GM21367 (cell line): ENCODE results near the gene CACNB4.
"Not testable (repeated sequence)": the region's sequence is repeated elsewhere in the genome, so short reads cannot be mapped to it uniquely, and the experiment has no call there.

Experiments used
- ATAC-seq: cut with Tn5 transposase; IDR thresholded peaks from one replicate; pipeline ENCODE4 v1.9.1; 2021; ENCODE audit not compliant: unreplicated experiment

CACNB4 gene

GRCh38 chr2:152054593-152054992, 44.3 kb downstream of the CACNB4 start:
- no peak for ATAC-seq

GRCh38 chr2:152051436-152051835, 47.4 kb downstream of the CACNB4 start:
- ATAC-seq = peak; percentile 33

- ATAC-seq = no peak
These were observed 47.9 kb downstream of the CACNB4 start for GRCh38 chr2:152050915-152051314.

GRCh38 chr2:152050341-152050740, 48.5 kb downstream of the CACNB4 start:
- no peak for ATAC-seq

- no peak for ATAC-seq
These were observed 49.3 kb downstream of the CACNB4 start for GRCh38 chr2:152049541-152049940.

- ATAC-seq = no peak
These were observed 50.9 kb downstream of the CACNB4 start for GRCh38 chr2:152047824-152048471.

GRCh38 chr2:152046940-152047339, 51.9 kb downstream of the CACNB4 start:
- ATAC-seq = peak; percentile 77

GRCh38 chr2:152042636-152043615, 55.9 kb downstream of the CACNB4 start:
- ATAC-seq = no peak

GRCh38 chr2:152038441-152038958, 60.3 kb downstream of the CACNB4 start:
- no peak for ATAC-seq

- ATAC-seq = no peak
These were observed 61.0 kb downstream of the CACNB4 start for GRCh38 chr2:152037743-152038435.

- peak; percentile 89 for ATAC-seq
These were observed 62.0 kb downstream of the CACNB4 start for GRCh38 chr2:152036611-152037469.

- ATAC-seq = no peak
These were observed 64.5 kb downstream of the CACNB4 start for GRCh38 chr2:152034257-152034801.

- no peak for ATAC-seq
These were observed 65.6 kb downstream of the CACNB4 start for GRCh38 chr2:152033011-152033925.

GRCh38 chr2:152031747-152032306, 67.0 kb downstream of the CACNB4 start:
- ATAC-seq = no peak

- not testable (repeated sequence) for ATAC-seq
These were observed 68.1 kb downstream of the CACNB4 start for GRCh38 chr2:152030596-152031328.

GRCh38 chr2:152028182-152028862, 70.5 kb downstream of the CACNB4 start:
- no peak for ATAC-seq

GRCh38 chr2:152025678-152026287, 73.1 kb downstream of the CACNB4 start:
- peak; percentile 97 for ATAC-seq
